Left colon (tissue), 2 donors: ENCODE data around the gene RAB1B. TPM values are rescaled to one million over a fixed set of nuclear protein-coding genes. Genes with fewer than 3 reads are reported as not detected.

ENCODE experiments used
- ATAC-seq: fragments of 200-7000 bp; cut with Tn5 transposase; one replicate; pipeline ENCODE4 v1.9.1; 2020; ENCODE audit warnings: mild to moderate bottlenecking, moderate library complexity
- DNase-seq, 2 donors: peaks; one replicate each; pipeline ENCODE4 v3.0.0-alpha.2; 2020
- intact Hi-C, 2 donors: fragments of 100-400 bp; cut with DNase I in 1 of 2; cut with micrococcal nuclease in 1 of 2; formaldehyde crosslinking; loops; one replicate each; pipeline versions ENCODE4 v1.11.2 to v1.14.0; 2022; cut with DNase I, micrococcal nuclease
- long read RNA-seq: library from polyadenylated mRNA; unstranded; transcript quantifications from one replicate; pipeline ENCODE4 v2.0.0, GENCODE V29; 2021
- total RNA-seq, 2 donors: library from RNA; stranded (reverse); fragmentation: NEBNext Ultra II Directional; extraction: Animal tissue kit (Norgen Biotek cat#: 25700); gene quantifications; one replicate each; pipeline ENCODE4 v1.2.1, GENCODE V29; 2021
- donor health status: DM: no; HTN: no; CAD: no.
- donor health status: DM: yes; HTN: yes; CAD: no.

The RAB1B gene
- total RNA-seq = 100 to 1,000 TPM; 208 to 210 TPM
- long read RNA-seq, transcript RAB1B-201 (6 exons, 2,007 nt) = major isoform, 9 of 34 reads
- long read RNA-seq, partial matches to known transcripts = 23 of 34 reads
- long read RNA-seq, other reads (novel, unspliced or antisense) = 2 of 34 reads

- DNase-seq (peak; percentile 100), ATAC-seq (peak; percentile 84)
- intact Hi-C loops = no loop called here
Observed at GRCh38 chr11:66268244-66268951, at the start of gene RAB1B. RAB1B (plus strand) TSS chr11:66268639; CDS start chr11:66268680, 41 bp downstream.

GRCh38 chr11:66218846-66219620 is 49.4 kb upstream of the RAB1B start:
- DNase-seq (no peak), ATAC-seq (no peak)
- intact Hi-C loops = no loop called here

- ATAC-seq = no peak
- intact Hi-C loops = loop anchor here in 1 of 2 donors (5.0 kb wide), 1 partner anchor 62 kb away; no protein-coding TSS in a partner anchor
- no peak for DNase-seq
Observed at GRCh38 chr11:66219846-66220565, 48.4 kb upstream of the RAB1B start.

DNA sequence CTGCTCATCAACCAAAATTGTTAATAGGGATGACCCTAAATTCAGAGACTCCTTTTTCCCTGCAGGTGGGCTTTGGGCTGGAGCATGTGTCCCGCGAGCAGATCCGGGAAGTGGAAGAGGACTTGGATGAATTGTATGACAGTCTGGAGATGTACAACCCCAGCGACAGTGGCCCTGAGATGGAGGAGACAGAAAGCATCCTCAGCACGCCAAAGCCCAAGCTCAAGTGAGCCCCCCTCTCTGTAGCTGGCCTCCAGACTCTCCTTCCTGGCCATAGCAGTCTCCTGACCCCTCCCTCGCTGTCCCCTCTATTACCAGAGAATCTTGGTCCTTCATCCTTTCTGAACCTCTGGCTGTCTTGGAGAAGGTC is 47.9 kb upstream of the RAB1B start:
- intact Hi-C loops = loop anchor here in 1 of 2 donors (5.0 kb wide), 1 partner anchor 62 kb away; no protein-coding TSS in a partner anchor
- ATAC-seq = no peak
- no peak for DNase-seq

GRCh38 chr11:66221012-66221411 is 47.4 kb upstream of the RAB1B start:
- intact Hi-C loops = loop anchor here in 1 of 2 donors (5.0 kb wide), 1 partner anchor 61 kb away; no protein-coding TSS in a partner anchor
- ATAC-seq = no peak

GRCh38 chr11:66221726-66222236 is 46.7 kb upstream of the RAB1B start:
- intact Hi-C loops = loop anchor here in 1 of 2 donors (5.0 kb wide), 1 partner anchor 61 kb away; no protein-coding TSS in a partner anchor
- ATAC-seq = no peak

More at GRCh38 chr11:66221012-66221411, 47.4 kb upstream of the RAB1B start:
- no peak for DNase-seq

GRCh38 chr11:66222358-66223149 is 45.9 kb upstream of the RAB1B start:
- DNase-seq = peak; percentile 87 to 91
- ATAC-seq = peak; percentile 98
- intact Hi-C loops = loop anchor here in 1 of 2 donors (5.0 kb wide), 1 partner anchor 60 kb away; no protein-coding TSS in a partner anchor

More at GRCh38 chr11:66221726-66222236, 46.7 kb upstream of the RAB1B start:
- DNase-seq = no peak

GRCh38 chr11:66224226-66224855 is 44.1 kb upstream of the RAB1B start:
- DNase-seq = no peak
- intact Hi-C loops = loop anchor here in 1 of 2 donors (5.0 kb wide), 1 partner anchor 58 kb away; no protein-coding TSS in a partner anchor
- ATAC-seq = no peak

DNA sequence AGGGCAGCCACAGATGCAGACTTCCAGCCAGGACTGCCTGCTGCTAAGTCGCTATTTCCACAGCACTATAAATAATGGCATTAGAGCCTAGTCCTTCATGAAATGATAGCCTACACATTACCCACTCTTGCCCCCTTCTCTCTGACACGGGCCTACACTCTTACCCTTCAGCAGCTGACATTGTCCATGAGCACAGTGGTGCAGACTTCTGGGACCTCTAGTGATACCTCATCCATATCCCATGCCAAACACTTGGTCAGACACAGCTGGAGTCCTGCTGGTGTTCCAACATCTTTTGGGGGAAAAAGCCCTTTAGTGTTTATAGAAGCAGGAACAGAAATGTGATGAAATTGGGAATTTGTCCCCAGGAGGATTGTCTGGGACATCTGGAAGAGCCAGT is 43.4 kb upstream of the RAB1B start:
- intact Hi-C loops = no loop called here
- ATAC-seq (no peak), DNase-seq (no peak)

DNA sequence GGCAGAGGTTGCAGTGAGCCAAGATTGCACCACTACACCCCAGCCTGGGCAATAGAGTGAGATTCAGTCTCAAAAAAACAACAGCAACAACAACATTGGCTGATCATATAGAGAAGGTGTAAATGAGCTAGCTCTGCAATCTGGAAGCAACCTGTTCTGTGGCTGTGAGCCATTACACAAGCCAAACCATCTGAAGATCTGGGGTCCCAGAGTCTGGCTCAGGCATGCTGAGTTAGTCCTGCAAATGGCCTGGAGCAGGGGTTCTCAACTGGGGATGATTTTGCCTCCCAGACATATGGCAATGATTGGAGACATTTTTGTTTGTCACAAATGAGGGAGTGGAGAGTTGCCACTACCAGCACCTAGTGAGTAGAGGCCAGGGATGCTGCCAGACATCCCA is 42.3 kb upstream of the RAB1B start:
- intact Hi-C loops = no loop called here
- ATAC-seq (no peak), DNase-seq (no peak)

- intact Hi-C loops = no loop called here
- DNase-seq = no peak
- ATAC-seq = no peak
Observed at GRCh38 chr11:66227700-66228099, 40.7 kb upstream of the RAB1B start.

GRCh38 chr11:66228521-66228920 is 39.9 kb upstream of the RAB1B start:
- intact Hi-C loops = no loop called here
- no peak for ATAC-seq
- DNase-seq = no peak

DNA sequence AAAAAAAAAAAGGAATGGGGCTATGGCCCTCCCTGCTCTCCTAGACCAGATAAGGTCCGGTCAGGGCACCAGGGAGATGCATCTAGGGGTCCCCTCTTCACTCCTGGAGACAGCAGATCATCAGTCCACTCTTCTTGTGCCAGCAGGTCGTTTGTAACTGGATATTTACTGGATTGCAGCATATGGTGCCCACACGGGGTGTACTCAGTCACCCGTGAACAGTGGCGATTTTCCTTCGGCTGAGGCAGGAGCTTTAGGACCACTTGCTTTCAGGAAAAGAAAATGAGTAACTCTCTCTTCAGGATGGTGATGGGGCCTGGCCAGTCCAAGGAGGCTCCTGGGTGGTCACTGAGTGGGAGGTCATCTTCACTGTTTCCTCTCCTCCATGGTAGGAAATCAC is 38.3 kb upstream of the RAB1B start:
- intact Hi-C loops = no loop called here
- DNase-seq (no peak), ATAC-seq (no peak)

DNA sequence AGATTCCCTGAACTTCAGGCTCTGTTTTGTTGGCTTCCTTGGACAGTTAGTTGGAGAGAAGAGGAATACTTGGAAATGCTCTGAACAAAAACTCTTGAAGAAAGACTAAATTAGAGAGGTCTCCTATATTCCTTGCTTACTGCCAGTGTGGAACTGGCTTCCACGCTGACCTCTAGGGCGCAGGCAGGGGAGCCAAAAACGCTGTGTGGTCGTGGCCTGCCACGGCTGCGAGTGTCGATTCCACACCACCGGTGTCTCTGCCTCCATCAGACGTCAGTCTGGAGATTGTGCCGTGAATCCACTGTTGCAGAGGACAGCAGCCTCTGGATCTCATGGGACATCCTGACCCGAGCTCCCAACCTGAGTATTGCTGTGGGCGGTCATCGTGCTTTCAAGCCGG is 37.5 kb upstream of the RAB1B start:
- DNase-seq (no peak), ATAC-seq (no peak)
- intact Hi-C loops = no loop called here

GRCh38 chr11:66231561-66231960 is 36.9 kb upstream of the RAB1B start:
- intact Hi-C loops = no loop called here
- no peak for ATAC-seq
- DNase-seq = no peak

DNA sequence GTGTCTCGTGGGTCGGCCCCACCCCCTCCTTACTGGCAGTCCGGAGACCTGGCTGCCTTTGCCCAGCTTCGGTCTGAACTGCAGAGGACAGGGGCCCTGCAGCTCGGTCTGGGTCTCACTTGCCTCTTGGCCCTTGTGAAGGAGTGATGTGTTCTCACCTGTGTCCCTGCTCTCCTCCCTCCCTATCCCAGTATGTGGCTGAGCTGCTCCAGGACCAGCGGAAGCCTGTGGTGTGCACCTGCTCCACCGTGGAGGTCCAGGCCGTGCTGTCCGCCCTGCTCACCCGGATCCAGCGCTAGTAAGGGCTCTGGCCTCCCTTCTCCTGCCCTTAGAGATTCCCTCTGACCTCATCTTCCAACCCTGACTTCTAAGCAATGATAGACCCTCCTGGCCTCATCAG is 35.7 kb upstream of the RAB1B start:
- intact Hi-C loops = no loop called here
- no peak for ATAC-seq
- no peak for DNase-seq

GRCh38 chr11:66233301-66233700 is 35.1 kb upstream of the RAB1B start:
- ATAC-seq = no peak
- intact Hi-C loops = no loop called here
- no peak for DNase-seq

GRCh38 chr11:66235141-66235540 is 33.3 kb upstream of the RAB1B start:
- intact Hi-C loops = no loop called here
- ATAC-seq = no peak
- DNase-seq = no peak
